HepG2 (cell line): ENCODE measurements around the gene CERS5. TPM values are rescaled to one million over a fixed set of nuclear protein-coding genes. Genes with fewer than 3 reads are reported as not detected.

Source experiments
- CREB1 ChIP-seq, 2 experiments: fragments of 450-650 bp in 1 of 2; IDR thresholded peaks; 2 replicates each; pipeline ENCODE4 v1.6.1; 2016 to 2017; ENCODE audit warnings: control low read depth in 1 of 2, mild to moderate bottlenecking in 1 of 2, missing compliant biosample characterization in 1 of 2, missing genetic modification characterization in 1 of 2
- DZIP1 ChIP-seq: sonication (generic); formaldehyde crosslinking; IDR thresholded peaks from 2 replicates; pipeline ENCODE4 v1.5.0; 2020; ENCODE audit warnings: mild to moderate bottlenecking, missing genetic modification reagents
- ERF ChIP-seq: IDR thresholded peaks from 2 replicates; pipeline ENCODE4 v1.6.1; 2018; ENCODE audit warnings: missing biosample characterization, missing genetic modification reagents
- JUND ChIP-seq: sonication (generic); formaldehyde crosslinking; IDR thresholded peaks from 2 replicates; pipeline ENCODE4 v1.8.0; 2022; ENCODE audit warnings: mild to moderate bottlenecking, missing genetic modification reagents
- KAT8 ChIP-seq: IDR thresholded peaks from 2 replicates; pipeline ENCODE4 v1.6.1; 2016; ENCODE audit warnings: missing genetic modification reagents, missing compliant biosample characterization
- KDM1A ChIP-seq: IDR thresholded peaks from 2 replicates; pipeline ENCODE4 v1.6.1; 2016; ENCODE audit warnings: missing compliant biosample characterization
- KDM3A ChIP-seq: IDR thresholded peaks from 2 replicates; pipeline ENCODE4 v1.6.1; 2018; ENCODE audit warnings: low read depth, missing compliant biosample characterization
- NAIF1 ChIP-seq: sonication (generic); formaldehyde crosslinking; IDR thresholded peaks from 2 replicates; pipeline ENCODE4 v1.5.0; 2020; ENCODE audit warnings: mild to moderate bottlenecking, missing genetic modification reagents, borderline replicate concordance
- NFAT5 ChIP-seq: sonication (generic); formaldehyde crosslinking; IDR thresholded peaks from 2 replicates; pipeline ENCODE4 v1.4.0; 2020; ENCODE audit warnings: missing genetic modification reagents
- PHF21A ChIP-seq: sonication (generic); formaldehyde crosslinking; IDR thresholded peaks from 2 replicates; pipeline ENCODE4 v1.5.0; 2020; ENCODE audit warnings: mild to moderate bottlenecking, missing genetic modification reagents
- RFXAP ChIP-seq: sonication (generic); formaldehyde crosslinking; IDR thresholded peaks from 2 replicates; pipeline ENCODE4 v1.4.0; 2020; ENCODE audit warnings: missing genetic modification reagents, borderline replicate concordance
- SRSF1 ChIP-seq: fragments of 200-400 bp; formaldehyde crosslinking; optimal IDR thresholded peaks from 2 replicates; pipeline ENCODE3; 2017; ENCODE audit warnings: mild to moderate bottlenecking, low read depth, low read length, moderate library complexity
- ZFP36L1 ChIP-seq: sonication (generic); formaldehyde crosslinking; IDR thresholded peaks from 2 replicates; pipeline ENCODE4 v1.8.0; 2022; ENCODE audit warnings: mild to moderate bottlenecking, missing genetic modification reagents, moderate library complexity
- ZNF550 ChIP-seq: sonication (generic); formaldehyde crosslinking; IDR thresholded peaks from 2 replicates; pipeline ENCODE4 v1.4.0; 2020; ENCODE audit warnings: mild to moderate bottlenecking, missing genetic modification reagents, borderline replicate concordance
- ZNF597 ChIP-seq: sonication (generic); formaldehyde crosslinking; IDR thresholded peaks from 2 replicates; pipeline ENCODE4 v1.5.0; 2020; ENCODE audit warnings: missing genetic modification reagents
- ZNF687 ChIP-seq: sonication (generic); formaldehyde crosslinking; IDR thresholded peaks from 2 replicates; pipeline ENCODE4 v1.5.1; 2020; ENCODE audit warnings: mild to moderate bottlenecking, missing genetic modification reagents, moderate library complexity
- polyA plus RNA-seq, 8 experiments: library from polyadenylated mRNA; depleted of rRNA in 3 of 8; stranded (reverse) in 7 of 8; unstranded in 1 of 8; fragments of >200 nt; fragmentation: Illumina TruSeq in 4 of 8; extraction: Trizol in 4 of 8; gene quantifications; 2 replicates each; pipeline versions ENCODE4 v1.2.1 to v1.2.3, GENCODE V29; 2011 to 2016; ENCODE audit warnings: low read depth in 4 of 8, missing spikeins in 1 of 8, mixed read lengths in 1 of 8; ENCODE audit not compliant: insufficient read depth in 1 of 8
- total RNA-seq, 5 experiments: library from RNA; depleted of rRNA; stranded (reverse); fragments of >200 nt; fragmentation: Illumina TruSeq; extraction: Trizol; gene quantifications; 2 replicates each; pipeline ENCODE4 v1.2.3, GENCODE V29; 2016; ENCODE audit warnings: low read depth in 1 of 5

The CERS5 gene
- total and polyA plus RNA-seq, 2 of the 13 experiments (the other 11 are each of a cell fraction or from before 2014, with no cell fraction given), result 22.3 to 48.8 TPM

GRCh38 chr12:50110127-50110761 is 56.9 kb downstream of the CERS5 start (continued):
- TF ChIP-seq KDM3A (CRISPR knock-in tag) (no peak), CREB1 (IDR thresholded peaks at IDR 0.05) (no peak), CREB1 (CRISPR knock-in tag; IDR thresholded peaks at IDR 0.05) (peak; percentile 48; the same call in 1 of the 2 replicates), KDM1A (CRISPR knock-in tag) (no peak), KAT8 (CRISPR knock-in tag) (peak; percentile 47; the same call in 1 of the 2 replicates), NAIF1 (CRISPR knock-in tag) (no peak), PHF21A (CRISPR knock-in tag) (peak; percentile 87), ZNF550 (CRISPR knock-in tag) (no peak), RFXAP (CRISPR knock-in tag) (peak; percentile 59; the same call in 1 of the 2 replicates), NFAT5 (CRISPR knock-in tag) (no peak), SRSF1 (no peak), ZNF687 (CRISPR knock-in tag) (peak; percentile 74), JUND (CRISPR knock-in tag) (no peak), ERF (CRISPR knock-in tag) (no peak), DZIP1 (CRISPR knock-in tag) (no peak), ZNF597 (CRISPR knock-in tag) (no peak), ZFP36L1 (CRISPR knock-in tag) (no peak)
